ENCODE measurements around the gene JMJD6.
A peak's percentile ranks its signal among the peaks of the same experiment; 100 is the strongest.
"Not testable (repeated sequence)": the region's sequence is repeated elsewhere in the genome, so short reads cannot be mapped to it uniquely, and the experiment has no call there.

Gene JMJD6

GRCh38 chr17:76742958-76743357 is 16.6 kb upstream of the JMJD6 start:
- no peak overlapping the region for H3K9ac ChIP-seq (ENCODE audit: low read length)
- no peak overlapping the region for H2AFZ ChIP-seq (ENCODE audit: low read length)
- H3K79me2 ChIP-seq (ENCODE audit: insufficient read depth, low read length): peaks cover 6% of the 10 kb centered on the region
- peaks cover 27% of the 10 kb centered on the region for H3K4me1 ChIP-seq (ENCODE audit: insufficient read depth, low read length, severe bottlenecking)
- no peak for TF ChIP-seq CTCF (IDR thresholded peaks at IDR 0.05; ENCODE audit: low read length)
- no peak for TF ChIP-seq EZH2 (IDR thresholded peaks at IDR 0.05; ENCODE audit: borderline replicate concordance, low read length)
- H3K9me2 ChIP-seq (ENCODE audit: low read depth, low read length): no peaks in the 10 kb centered on the region
- H3F3A ChIP-seq (ENCODE audit: insufficient read depth, low read length): no peaks in the 10 kb centered on the region
- no peaks in the 10 kb centered on the region for H3K27me3 ChIP-seq (ENCODE audit: insufficient read depth, low read length)
- no peaks in the 10 kb centered on the region for H4K20me1 ChIP-seq (ENCODE audit: insufficient read depth, low read length)
- H3K4me3 ChIP-seq (ENCODE audit: low read depth, low read length, poor library complexity, severe bottlenecking): no peak overlapping the region
- no peak overlapping the region for H3K4me2 ChIP-seq (ENCODE audit: low read length)
- no peaks in the 10 kb centered on the region for H3K9me3 ChIP-seq (ENCODE audit: low read length)
- H3K27ac ChIP-seq (ENCODE audit: low read depth, low read length, poor library complexity, severe bottlenecking): no peak overlapping the region
- peaks cover 45% of the 10 kb centered on the region for H3K36me3 ChIP-seq (ENCODE audit: insufficient read depth, low read length)

- Histone ChIP-seq H3K27me3 (ENCODE audit: insufficient read depth, low read length) (no peaks in the 10 kb centered on the region), H3F3A (ENCODE audit: insufficient read depth, low read length) (no peaks in the 10 kb centered on the region), H3K4me3 (ENCODE audit: low read depth, low read length, poor library complexity, severe bottlenecking) (no peak overlapping the region), H2AFZ (ENCODE audit: low read length) (no peak overlapping the region), H3K9me2 (ENCODE audit: low read depth, low read length) (no peaks in the 10 kb centered on the region), H3K4me1 (ENCODE audit: insufficient read depth, low read length, severe bottlenecking) (peaks cover 28% of the 10 kb centered on the region), H3K27ac (ENCODE audit: low read depth, low read length, poor library complexity, severe bottlenecking) (peak overlapping the region; percentile 19), H3K9ac (ENCODE audit: low read length) (peak overlapping the region; percentile 12; the same call in 1 of the 2 replicates), H3K9me3 (ENCODE audit: low read length) (no peaks in the 10 kb centered on the region), H4K20me1 (ENCODE audit: insufficient read depth, low read length) (no peaks in the 10 kb centered on the region), H3K4me2 (ENCODE audit: low read length) (no peak overlapping the region), H3K79me2 (ENCODE audit: insufficient read depth, low read length) (peaks cover 21% of the 10 kb centered on the region), H3K36me3 (ENCODE audit: insufficient read depth, low read length) (peaks cover 49% of the 10 kb centered on the region)
- TF ChIP-seq EZH2 (IDR thresholded peaks at IDR 0.05; ENCODE audit: borderline replicate concordance, low read length) (no peak), CTCF (IDR thresholded peaks at IDR 0.05; ENCODE audit: low read length) (no peak)
Observed at GRCh38 chr17:76740329-76741118, 14.1 kb upstream of the JMJD6 start.

GRCh38 chr17:76739568-76740115 is 13.2 kb upstream of the JMJD6 start:
- not testable (repeated sequence) for H3K9me2 ChIP-seq (ENCODE audit: low read depth, low read length); H3K9me3 ChIP-seq (ENCODE audit: low read length); H2AFZ ChIP-seq (ENCODE audit: low read length); H3K27ac ChIP-seq (ENCODE audit: low read depth, low read length, poor library complexity, severe bottlenecking); H4K20me1 ChIP-seq (ENCODE audit: insufficient read depth, low read length); H3K27me3 ChIP-seq (ENCODE audit: insufficient read depth, low read length); H3F3A ChIP-seq (ENCODE audit: insufficient read depth, low read length)
- H3K36me3 ChIP-seq (ENCODE audit: insufficient read depth, low read length): peaks cover 49% of the 10 kb centered on the region
- H3K79me2 ChIP-seq (ENCODE audit: insufficient read depth, low read length): peaks cover 30% of the 10 kb centered on the region
- peak overlapping the region; percentile 95 for H3K4me2 ChIP-seq (ENCODE audit: low read length)
- peak overlapping the region; percentile 90 for H3K9ac ChIP-seq (ENCODE audit: low read length)
- H3K4me1 ChIP-seq (ENCODE audit: insufficient read depth, low read length, severe bottlenecking): peaks cover 37% of the 10 kb centered on the region
- H3K4me3 ChIP-seq (ENCODE audit: low read depth, low read length, poor library complexity, severe bottlenecking): peak overlapping the region; percentile 96
